SJSA1 (cell line): ENCODE results near the gene PNPLA7. TPM values are rescaled to one million over a fixed set of nuclear protein-coding genes. Genes with fewer than 3 reads are reported as not detected.
"Not testable (repeated sequence)": the region's sequence is repeated elsewhere in the genome, so short reads cannot be mapped to it uniquely, and the experiment has no call there.

ENCODE experiments used
- DNase-seq, 2 experiments: peaks; one replicate each; pipeline ENCODE4 v3.0.0-alpha.2; 2015 to 2020; ENCODE audit warnings: low spot score in 2 of 2, low read depth in 1 of 2
- H3K27ac ChIP-seq: fragments of 250-450 bp; sonication (Bioruptor Pico); 2 replicates; pipeline ENCODE4 v1.5.1; 2020; ENCODE audit warnings: mild to moderate bottlenecking, moderate library complexity
- H3K27me3 ChIP-seq: fragments of 250-450 bp; sonication (Bioruptor Pico); replicated peaks from 2 replicates; pipeline ENCODE4 v1.5.1; 2020; ENCODE audit warnings: mild to moderate bottlenecking, moderate library complexity
- H3K36me3 ChIP-seq: fragments of 250-450 bp; sonication (Bioruptor Pico); 2 replicates; pipeline ENCODE4 v1.5.1; 2020; ENCODE audit warnings: mild to moderate bottlenecking
- H3K4me1 ChIP-seq: fragments of 250-450 bp; sonication (Bioruptor Pico); replicated peaks from 2 replicates; pipeline ENCODE4 v1.6.1; 2021; ENCODE audit warnings: mild to moderate bottlenecking
- H3K4me3 ChIP-seq: fragments of 250-450 bp; sonication (Bioruptor Pico); 2 replicates; pipeline ENCODE4 v1.5.1; 2020; ENCODE audit warnings: mild to moderate bottlenecking
- H3K9me3 ChIP-seq: fragments of 250-450 bp; sonication (Bioruptor Pico); replicated peaks from 2 replicates; pipeline ENCODE4 v1.5.1; 2020; ENCODE audit warnings: mild to moderate bottlenecking
- total RNA-seq: library from RNA; depleted of rRNA; stranded (reverse); fragments of >200 nt; shearing (Covaris generic); gene quantifications from 2 replicates; pipeline ENCODE4 v1.2.3, GENCODE V29; 2014; rRNA removed

The PNPLA7 gene
- total RNA-seq, 1 experiment from 2014 or later = 0.05 TPM

DNA sequence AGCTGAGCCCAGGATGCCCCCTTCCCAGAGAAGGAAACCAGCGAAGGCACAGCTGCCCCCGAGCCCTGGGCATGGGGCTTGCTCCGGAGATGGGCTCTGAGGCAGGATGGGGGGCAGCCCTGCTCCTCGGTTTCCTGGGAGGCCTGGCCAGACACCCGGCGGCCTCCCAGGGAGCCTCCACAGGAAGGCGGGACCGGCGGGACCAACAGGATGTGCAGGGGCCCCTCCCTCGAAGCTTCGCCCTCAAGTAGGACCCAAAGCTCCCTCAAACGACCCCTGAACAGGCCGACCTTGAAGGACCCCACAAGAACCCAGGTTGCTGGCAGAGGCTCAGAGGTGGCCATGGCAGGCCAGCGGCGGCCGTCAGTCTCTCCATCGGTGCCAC is 138.9 kb downstream of the PNPLA7 start:
- DNase-seq = peak; percentile 86 to 90
- peak overlapping the region; percentile 66 for H3K27ac ChIP-seq
- peaks cover 8% of the 10 kb centered on the region; the same call in 1 of the 2 replicates for H3K36me3 ChIP-seq
- H3K9me3 ChIP-seq = no peaks in the 10 kb centered on the region
- H3K27me3 ChIP-seq = no peaks in the 10 kb centered on the region
- peak overlapping the region; percentile 25 for H3K4me3 ChIP-seq
- H3K4me1 ChIP-seq = peaks cover 64% of the 10 kb centered on the region

DNA sequence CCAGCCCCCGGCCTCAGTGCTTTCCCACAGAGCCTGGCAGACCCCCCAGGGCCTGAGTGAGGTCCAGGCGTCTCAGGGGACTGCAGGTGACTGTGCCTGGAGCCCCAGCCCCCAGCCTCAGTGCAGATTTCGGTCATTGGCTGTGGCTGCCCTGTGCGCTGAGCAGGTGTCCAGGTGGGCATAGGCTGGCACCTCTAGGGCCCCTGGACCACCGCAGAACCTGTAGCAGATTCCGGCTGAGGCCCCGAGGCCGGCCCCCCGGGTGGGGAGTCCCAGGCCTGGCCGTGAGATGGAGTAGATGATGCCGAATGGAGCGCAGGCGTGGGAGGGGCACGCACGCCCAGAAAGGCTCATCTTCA is 139.3 kb downstream of the PNPLA7 start:
- peak overlapping the region; percentile 25 for H3K4me3 ChIP-seq
- no peaks in the 10 kb centered on the region for H3K27me3 ChIP-seq
- H3K27ac ChIP-seq = peak overlapping the region; percentile 66
- peaks cover 61% of the 10 kb centered on the region for H3K4me1 ChIP-seq
- DNase-seq = no peak
- H3K36me3 ChIP-seq = peaks cover 8% of the 10 kb centered on the region; the same call in 1 of the 2 replicates
- no peaks in the 10 kb centered on the region for H3K9me3 ChIP-seq

- H3K9me3 ChIP-seq, H3K4me3 ChIP-seq, H3K27me3 ChIP-seq, H3K36me3 ChIP-seq, DNase-seq: not testable (repeated sequence)
- Histone ChIP-seq H3K4me1 (peaks cover 56% of the 10 kb centered on the region), H3K27ac (peak overlapping the region; percentile 66; the same call in 1 of the 2 replicates)
Measured at GRCh38 chr9:137410236-137410890, 139.8 kb downstream of the PNPLA7 start.

Other genes starting within 250 kb of the PNPLA7 start
- 0.97 and 1.2 TPM in 2 replicates for gene NRARP, start 248.1 kb downstream of the PNPLA7 start, total RNA-seq
- gene EXD3, start 127.2 kb downstream of the PNPLA7 start, total RNA-seq = 1.8 and 4.0 TPM in 2 replicates
- gene NOXA1, start 127.0 kb downstream of the PNPLA7 start, total RNA-seq = not detected in 2 replicates
- gene ENTPD8, start 109.0 kb downstream of the PNPLA7 start, total RNA-seq = not detected in 2 replicates
- gene NSMF, start 91.1 kb downstream of the PNPLA7 start, total RNA-seq = 11.6 and 17.9 TPM in 2 replicates
- gene MRPL41, start 1.5 kb upstream of the PNPLA7 start, total RNA-seq = 59.5 and 119 TPM in 2 replicates
- 11.3 and 18.7 TPM in 2 replicates for gene DPH7, start 28.5 kb upstream of the PNPLA7 start, total RNA-seq
- gene ZMYND19, start 40.1 kb upstream of the PNPLA7 start, total RNA-seq = 20.9 and 32.4 TPM in 2 replicates
- 8.0 and 10.4 TPM in 2 replicates for gene ARRDC1, start 55.3 kb upstream of the PNPLA7 start, total RNA-seq
- gene EHMT1, start 68.6 kb upstream of the PNPLA7 start, total RNA-seq = 12.9 and 32.0 TPM in 2 replicates